Colon (tissue), 2 donors: ENCODE data around the gene VAPB.

Source experiments
- FAIRE-seq: peaks from 2 replicates; lab custom pipeline; 2012; peaks lifted over from hg19 to GRCh38; lab: Jason Lieb, UNC
- donor health status: control.
- donor health status: control.

VAPB gene

GRCh38 chr20:58378704-58379103 lies 10.3 kb upstream of the VAPB start:
- no peak for FAIRE-seq

- no peak for FAIRE-seq
Observed at GRCh38 chr20:58381627-58382026, 7.4 kb upstream of the VAPB start.

GRCh38 chr20:58382096-58382495 lies 6.9 kb upstream of the VAPB start:
- no peak for FAIRE-seq

DNA sequence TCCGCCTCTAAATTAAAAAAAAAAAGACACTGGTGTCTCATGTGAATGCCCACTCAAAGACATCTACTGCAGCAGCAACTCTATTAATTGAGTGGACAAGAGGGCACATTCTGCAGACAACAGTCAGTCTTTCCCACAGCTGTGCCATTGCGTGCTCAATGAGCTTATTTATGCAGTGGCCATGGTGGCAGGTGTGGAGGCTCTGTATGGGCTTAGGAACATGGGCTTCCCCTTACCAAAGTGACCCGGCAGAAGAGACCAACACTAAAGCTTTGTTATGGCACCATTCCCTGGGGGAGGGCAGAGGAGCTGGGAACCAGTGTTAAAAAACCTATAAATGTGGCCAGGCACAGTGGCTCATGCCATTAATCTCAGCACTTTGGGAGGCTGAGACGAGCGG lies 4.2 kb upstream of the VAPB start:
- FAIRE-seq: no peak

DNA sequence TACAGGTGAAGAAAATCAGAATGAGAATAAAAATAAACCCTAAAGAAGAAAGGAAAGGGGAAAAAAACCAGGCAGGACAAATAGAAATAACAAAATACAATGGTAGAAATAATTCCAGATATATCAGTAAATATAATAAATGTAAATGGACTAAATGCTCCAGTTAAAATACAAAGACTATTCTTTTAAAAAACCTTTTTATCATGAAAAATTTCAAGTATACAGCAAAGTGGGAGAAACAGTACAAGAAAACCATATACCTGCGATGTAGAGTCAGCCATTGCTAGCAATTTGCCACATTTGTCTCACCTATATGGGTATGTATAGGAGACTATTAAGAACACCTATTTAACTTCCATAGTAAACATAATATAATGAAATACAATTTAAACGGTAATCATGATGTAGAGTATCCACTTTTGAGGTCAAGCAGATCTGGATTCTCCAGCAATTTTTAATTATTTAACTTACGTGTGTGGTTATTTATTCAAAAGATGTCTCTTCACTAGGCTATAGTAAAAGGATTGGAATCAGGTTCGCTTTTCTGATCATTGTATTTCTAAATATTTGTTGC lies 914 bp upstream of the VAPB start:
- FAIRE-seq: no peak

- FAIRE-seq: no peak
Observed at GRCh38 chr20:58389324-58389967, 417 bp downstream of the VAPB start.

DNA sequence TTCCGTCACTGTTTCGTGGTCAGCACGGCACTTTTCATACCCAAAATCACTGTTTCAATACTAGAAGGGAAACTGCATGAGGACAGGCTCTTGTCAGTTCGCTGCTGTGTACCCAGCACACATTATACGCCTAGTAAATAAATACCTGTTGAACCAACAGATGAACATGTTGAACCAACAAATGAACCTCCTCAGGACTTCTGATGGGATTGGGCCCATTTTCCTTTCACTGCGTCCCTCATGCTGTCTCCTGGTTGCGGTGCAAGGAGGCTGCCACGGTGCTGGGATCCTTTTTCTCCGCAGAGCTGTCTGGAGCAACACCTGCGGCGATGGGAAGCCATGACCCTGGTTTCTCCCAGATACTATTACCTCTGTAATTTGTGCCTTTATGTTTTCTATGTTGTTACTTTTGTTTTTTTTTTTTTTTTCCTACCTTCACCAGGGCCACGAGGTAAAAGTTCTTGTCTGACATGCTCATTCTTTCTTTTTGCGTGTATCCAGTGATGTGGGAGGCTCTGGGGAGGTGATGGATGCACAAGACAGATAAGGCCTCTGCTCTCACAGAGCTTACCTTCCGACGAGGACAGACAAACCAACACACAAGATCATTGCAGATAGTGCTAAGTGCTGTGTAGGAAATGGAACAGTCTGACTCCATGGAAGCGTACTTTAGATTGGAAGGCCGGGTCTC lies 1.1 kb downstream of the VAPB start:
- FAIRE-seq: no peak

- no peak for FAIRE-seq
Observed at GRCh38 chr20:58390659-58391035, 1.6 kb downstream of the VAPB start.

DNA sequence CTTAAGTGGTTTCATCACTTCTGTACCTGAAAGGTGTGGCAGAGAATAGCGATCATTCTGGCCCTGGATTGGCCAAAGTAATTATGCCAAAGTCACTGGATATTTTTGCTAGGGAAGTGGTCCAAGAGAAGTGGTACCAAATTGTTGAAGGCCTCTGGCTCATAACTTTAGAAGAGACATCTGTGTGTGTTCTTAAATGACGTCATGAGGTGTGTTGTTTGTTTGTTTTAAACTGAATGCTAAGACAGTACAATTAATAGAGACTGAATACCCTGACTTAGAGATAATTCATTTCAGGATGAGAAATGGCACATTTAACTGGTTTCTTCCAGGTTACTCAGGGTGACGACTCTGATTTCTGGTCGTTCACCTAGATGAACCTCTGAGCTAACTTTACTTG lies 3.3 kb downstream of the VAPB start:
- FAIRE-seq: no peak

DNA sequence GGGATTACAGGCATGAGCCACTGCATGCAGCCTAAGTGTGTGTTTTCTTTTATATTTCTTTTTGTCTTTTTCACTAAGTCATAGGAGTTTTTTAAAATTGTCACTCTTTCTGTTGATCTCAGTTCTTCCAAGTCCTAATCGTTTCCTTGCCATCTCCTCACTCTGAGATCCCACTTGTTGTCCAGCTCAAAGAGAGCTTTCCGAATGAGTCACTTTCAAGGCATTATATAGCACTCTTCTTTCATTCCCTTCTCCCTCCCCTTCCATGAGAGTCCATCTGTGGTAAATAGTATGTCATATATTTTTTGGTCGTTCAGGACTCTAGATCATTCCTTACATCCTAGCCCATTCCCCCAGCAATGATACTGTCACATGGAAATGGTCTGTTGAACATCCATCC lies 4.3 kb downstream of the VAPB start:
- FAIRE-seq: no peak

DNA sequence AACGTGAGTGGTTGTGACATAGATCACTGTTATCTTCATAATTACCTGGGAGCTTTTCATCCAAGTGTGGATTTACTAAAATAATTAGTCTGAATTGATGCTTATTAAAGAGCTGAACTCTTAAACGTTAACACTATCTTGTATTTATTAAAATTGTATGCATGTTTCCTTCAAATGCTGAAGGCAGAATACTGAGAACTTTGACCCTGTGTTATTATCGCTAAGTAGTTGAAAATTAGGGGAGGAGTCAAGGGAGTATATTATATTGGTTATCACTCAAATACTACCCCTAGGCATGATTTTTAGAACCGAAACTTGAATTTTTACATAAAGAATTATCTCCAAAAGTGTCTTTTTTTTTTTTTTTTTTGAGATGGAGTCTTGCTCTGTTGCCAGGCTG lies 5.8 kb downstream of the VAPB start:
- FAIRE-seq: no peak

GRCh38 chr20:58395604-58396003 lies 6.6 kb downstream of the VAPB start:
- FAIRE-seq: no peak

GRCh38 chr20:58397429-58397828 lies 8.4 kb downstream of the VAPB start:
- FAIRE-seq: no peak

DNA sequence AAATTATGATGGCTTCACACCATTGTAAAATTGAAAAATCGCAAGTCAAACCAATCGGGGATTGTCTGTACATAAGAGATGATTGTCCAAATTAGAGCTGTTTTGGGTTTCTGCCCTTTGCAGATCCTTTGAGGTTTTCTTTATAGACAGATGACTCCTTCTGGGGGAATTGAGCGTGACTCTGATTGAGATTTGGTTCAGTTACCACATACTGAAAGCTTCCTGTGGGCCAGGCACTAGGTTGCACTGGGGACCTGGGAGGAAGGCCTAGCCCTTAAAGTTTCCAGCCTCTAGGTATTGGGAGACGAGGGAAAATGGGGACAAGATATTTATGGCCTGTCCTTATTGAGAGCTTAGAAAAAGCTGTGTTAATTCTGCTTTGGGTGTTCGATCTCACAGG lies 9.2 kb downstream of the VAPB start:
- no peak for FAIRE-seq

DNA sequence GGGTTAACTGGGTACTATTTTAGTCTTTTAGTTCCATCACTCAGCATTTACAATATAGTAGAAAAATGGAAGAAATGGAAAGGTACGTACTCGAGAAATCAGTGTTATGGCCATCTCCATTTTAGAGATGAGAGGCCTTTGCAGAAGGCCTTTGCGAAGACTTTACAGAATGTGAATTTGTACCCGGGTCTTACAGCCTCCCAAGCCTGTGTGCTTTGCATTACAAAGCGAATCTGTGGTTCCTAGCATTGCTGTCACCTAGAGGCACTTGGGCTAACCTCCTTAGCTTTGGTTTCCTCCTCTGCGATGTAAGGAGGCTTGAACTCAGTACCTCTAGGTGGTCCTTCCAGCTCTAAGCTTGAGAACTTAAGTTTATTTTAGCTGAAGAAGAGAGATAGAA lies 10.9 kb downstream of the VAPB start:
- FAIRE-seq: no peak

DNA sequence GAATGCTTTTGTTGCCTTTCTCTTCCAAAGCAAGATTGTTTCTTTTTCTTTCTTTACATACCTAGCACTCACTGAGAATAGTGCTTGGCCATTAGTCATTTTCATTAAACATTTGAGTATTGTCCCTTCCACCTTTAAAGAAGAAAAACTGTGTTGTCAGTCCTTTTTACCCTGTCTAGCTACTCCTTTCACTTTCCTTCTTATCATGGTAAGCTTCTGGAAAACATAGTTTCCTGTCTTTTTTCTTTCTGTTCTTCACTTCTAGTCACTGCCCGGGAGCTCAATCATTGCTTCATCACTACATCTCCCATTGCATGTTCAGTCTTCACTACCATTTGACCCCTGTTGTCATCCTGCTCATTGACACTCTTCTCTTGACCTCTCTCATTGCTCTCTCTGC lies 12.1 kb downstream of the VAPB start:
- no peak for FAIRE-seq

GRCh38 chr20:58402305-58402704 lies 13.3 kb downstream of the VAPB start:
- FAIRE-seq: no peak

- FAIRE-seq: no peak
Observed at GRCh38 chr20:58402827-58403226, 13.8 kb downstream of the VAPB start.

DNA sequence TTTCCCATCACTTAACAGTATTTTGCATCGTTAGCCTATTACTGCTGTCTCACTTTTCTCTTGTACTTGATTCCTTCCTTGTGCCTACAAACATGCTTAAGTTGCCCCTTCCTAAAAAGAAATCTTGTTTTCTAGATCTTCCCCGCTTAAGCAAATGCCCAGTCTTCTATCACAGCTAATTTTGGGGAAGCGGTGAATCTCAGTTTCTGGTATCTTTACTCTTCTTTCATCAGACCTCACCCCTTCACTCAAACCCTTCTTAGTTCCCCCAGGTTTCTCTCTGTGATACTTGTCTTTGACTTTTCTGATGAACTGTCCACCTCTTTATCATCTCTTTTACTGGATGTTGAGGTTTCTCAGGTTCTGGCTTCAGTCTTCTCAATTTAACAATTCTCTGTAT lies 14.2 kb downstream of the VAPB start:
- FAIRE-seq: no peak

- no peak for FAIRE-seq
Observed at GRCh38 chr20:58405504-58406291, 16.7 kb downstream of the VAPB start.

DNA sequence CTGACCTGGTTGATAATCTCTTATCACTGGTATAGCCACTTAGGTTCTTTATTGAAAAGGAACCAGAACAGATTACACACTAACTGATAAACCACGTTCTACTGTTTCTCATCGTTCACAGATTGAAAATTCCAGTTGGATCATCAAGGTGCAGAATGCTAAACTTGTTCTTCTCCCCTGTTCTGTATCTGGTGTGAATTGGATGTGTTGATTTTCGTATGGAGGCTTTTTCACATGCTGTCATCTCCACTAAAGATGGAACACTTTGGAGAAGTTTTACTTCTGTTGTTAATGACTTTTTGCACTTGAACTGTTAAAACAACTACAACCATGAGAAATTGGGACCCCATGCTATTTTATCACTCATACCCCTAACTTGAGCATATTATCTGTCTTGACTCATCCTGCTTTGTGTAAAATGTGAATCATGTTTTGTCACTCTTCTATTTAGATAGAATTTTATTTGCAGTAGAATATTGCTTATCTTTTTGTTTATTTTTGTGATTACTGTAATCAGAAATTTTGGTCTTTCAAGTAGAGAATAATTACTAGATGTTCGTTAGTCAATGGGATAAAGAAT lies 17.5 kb downstream of the VAPB start:
- no peak for FAIRE-seq

DNA sequence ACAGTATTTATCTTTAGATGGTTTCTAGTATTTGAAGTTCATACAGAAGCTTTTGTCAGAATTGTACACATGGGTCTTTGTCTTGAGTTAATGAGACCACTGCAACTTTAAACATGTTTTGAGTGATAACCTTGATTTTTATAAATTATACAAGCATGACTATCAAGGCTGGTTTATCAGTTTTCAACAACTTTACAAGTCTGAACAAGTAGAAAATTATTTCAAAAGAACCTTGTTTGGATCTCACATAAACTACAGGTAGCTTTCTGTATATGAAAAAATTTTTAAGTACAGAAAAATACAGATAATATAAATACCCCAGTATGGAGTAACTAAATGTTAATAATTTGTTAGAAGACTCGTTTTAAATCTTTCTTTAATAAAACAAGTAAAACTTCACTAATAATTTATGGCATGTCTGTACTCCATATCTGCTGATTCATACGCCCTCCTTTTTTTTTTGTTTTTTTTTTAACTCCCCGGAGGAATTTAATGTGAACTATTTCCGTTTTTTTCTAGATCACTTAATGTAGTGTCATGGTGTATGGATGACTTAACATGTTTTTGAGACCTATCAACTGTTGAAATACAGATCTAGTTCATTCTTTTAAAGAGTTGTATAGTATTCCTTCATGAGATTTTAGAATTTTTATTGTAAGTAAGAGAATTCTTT lies 18.3 kb downstream of the VAPB start:
- no peak for FAIRE-seq
